Keratinocyte (primary cell): ENCODE measurements around the gene SCEL. TPM values are rescaled to one million over a fixed set of nuclear protein-coding genes. Genes with fewer than 3 reads are reported as not detected.

Source experiments
- DNase-seq: peaks from one replicate; pipeline ENCODE4 v3.0.0-alpha.2; 2011; ENCODE audit warnings: low read depth, missing footprints, low spot score
- FAIRE-seq: peaks from 2 replicates; lab custom pipeline; 2011; peaks lifted over from hg19 to GRCh38; lab: Jason Lieb, UNC
- H2AFZ ChIP-seq: 2 replicates; pipeline ENCODE4 v1.6.0; 2012; ENCODE audit warnings: low read length, control low read depth, inconsistent platforms; ENCODE audit not compliant: control insufficient read depth
- H3K27ac ChIP-seq: 2 replicates; pipeline ENCODE4 v1.5.1; 2011; ENCODE audit warnings: low read length; ENCODE audit not compliant: control insufficient read depth, insufficient read depth
- H3K27me3 ChIP-seq: 3 replicates; pipeline ENCODE4 v1.6.0; 2011; ENCODE audit warnings: low read length; ENCODE audit not compliant: control insufficient read depth, insufficient read depth; ENCODE audit errors: extremely low read depth
- H3K36me3 ChIP-seq, 2 experiments: 2 replicates in 1 of 2; 3 replicates in 1 of 2; pipeline ENCODE4 v1.5.1; 2011; ENCODE audit warnings: low read length in 2 of 2, mild to moderate bottlenecking in 1 of 2; ENCODE audit not compliant: control insufficient read depth in 2 of 2, insufficient read depth in 2 of 2; ENCODE audit errors: extremely low read depth in 1 of 2
- H3K4me1 ChIP-seq: 3 replicates; pipeline ENCODE4 v1.5.1; 2011; ENCODE audit warnings: low read length; ENCODE audit not compliant: control insufficient read depth, insufficient read depth; ENCODE audit errors: extremely low read depth
- H3K4me2 ChIP-seq: 3 replicates; pipeline ENCODE4 v1.6.0; 2011; ENCODE audit warnings: low read depth, low read length; ENCODE audit not compliant: control insufficient read depth, insufficient read depth; ENCODE audit errors: extremely low read depth
- H3K4me3 ChIP-seq, 3 experiments: fragments of 200-600 bp in 1 of 3; sonication (generic) in 1 of 3; 2 replicates in 2 of 3; 3 replicates in 1 of 3; pipeline ENCODE4 v1.5.1; 2011 to 2016; ENCODE audit warnings: low read length in 3 of 3, mild to moderate bottlenecking in 3 of 3, control low read depth in 2 of 3, inconsistent platforms in 1 of 3, low read depth in 1 of 3, mixed read lengths in 1 of 3, mixed run types in 1 of 3, moderate library complexity in 1 of 3; ENCODE audit not compliant: control insufficient read depth in 2 of 3, insufficient read depth in 2 of 3; ENCODE audit errors: extremely low read depth in 1 of 3
- H3K79me2 ChIP-seq: 2 replicates; pipeline ENCODE4 v1.6.0; 2012; ENCODE audit warnings: low read length; ENCODE audit not compliant: control insufficient read depth, insufficient read depth
- H3K9ac ChIP-seq: 3 replicates; pipeline ENCODE4 v1.6.0; 2011; ENCODE audit warnings: low read length; ENCODE audit not compliant: control insufficient read depth, insufficient read depth; ENCODE audit errors: extremely low read depth
- H3K9me1 ChIP-seq: 3 replicates; pipeline ENCODE4 v1.6.0; 2011; ENCODE audit warnings: low read length; ENCODE audit not compliant: control insufficient read depth, insufficient read depth; ENCODE audit errors: extremely low read depth
- H3K9me3 ChIP-seq: 2 replicates; pipeline ENCODE4 v1.5.1; 2012; ENCODE audit warnings: low read depth, low read length; ENCODE audit not compliant: control insufficient read depth
- H4K20me1 ChIP-seq: 3 replicates; pipeline ENCODE4 v1.6.0; 2011; ENCODE audit warnings: low read length; ENCODE audit not compliant: control insufficient read depth, insufficient read depth; ENCODE audit errors: extremely low read depth
- EZH2 ChIP-seq: IDR thresholded peaks from one replicate; pipeline ENCODE4 v1.6.1; 2012; ENCODE audit warnings: inconsistent platforms, mild to moderate bottlenecking, low read length, moderate library complexity
- dilution Hi-C: fragments of 300-500 bp; cut with MboI; formaldehyde crosslinking; loops from one replicate; pipeline ENCODE4 v1.7.0; 2020; ENCODE audit warnings: low sequenced_read_pairs; ENCODE audit not compliant: extremely low pct_ligation_motif_present
- polyA plus RNA-seq, 5 experiments: library from polyadenylated mRNA; depleted of rRNA in 3 of 5; stranded (reverse) in 3 of 5; stranded (forward) in 1 of 5; unstranded in 1 of 5; fragments of >200 nt; gene quantifications; 1 replicate in 1 of 5; 2 replicates in 3 of 5; 3 replicates in 1 of 5; pipeline versions ENCODE4 v1.2.1 to v1.2.3, GENCODE V29; 2011 to 2012; ENCODE audit warnings: missing spikeins in 2 of 5, low read depth in 1 of 5, low replicate concordance in 1 of 5
- TF ChIP-seq, protein P1 (sequence below), 3 experiments: IDR thresholded peaks in 1 of 3; conservative IDR thresholded peaks in 1 of 3; optimal IDR thresholded peaks in 1 of 3; 2 replicates in 2 of 3; 3 replicates in 1 of 3; pipeline versions ENCODE3 to v1.5.1; 2011; ENCODE audit warnings: low read length in 3 of 3, mild to moderate bottlenecking in 3 of 3, moderate library complexity in 2 of 3, control low read depth in 1 of 3, inconsistent platforms in 1 of 3; ENCODE audit not compliant: insufficient read depth in 2 of 3; ENCODE audit errors: extremely low read depth in 1 of 3

Gene SCEL
- polyA plus RNA-seq, 1 donor (not counting 4 experiments of a cell fraction or from before 2014, with no cell fraction given), result 30.5 TPM

DNA sequence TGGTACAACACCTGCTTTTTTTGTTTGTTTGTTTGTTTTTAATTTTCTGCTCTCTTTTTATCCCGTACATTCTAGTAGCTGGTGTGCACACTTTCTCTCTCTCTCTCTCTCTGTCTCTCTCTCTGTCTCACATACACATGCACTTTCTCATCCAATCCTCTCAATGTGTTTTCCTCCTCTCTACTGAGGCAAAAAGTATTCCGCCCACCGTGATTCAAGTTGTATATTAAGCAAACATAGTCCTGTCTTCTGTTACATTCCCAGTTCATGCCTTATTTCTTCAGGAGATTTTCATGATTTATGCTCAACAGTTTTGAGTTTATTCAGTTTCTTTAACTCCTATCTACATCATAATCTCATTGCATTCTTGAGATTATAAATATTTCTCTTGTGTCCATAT, 38.2 kb upstream of the SCEL start:
- Histone ChIP-seq H3K4me2 (no peak overlapping the region), H3K36me3 (no peaks in the 10 kb centered on the region), H3K27me3 (peaks cover 5% of the 10 kb centered on the region), H3K9ac (no peak overlapping the region), H3K79me2 (no peaks in the 10 kb centered on the region), H3K4me1 (no peaks in the 10 kb centered on the region), H4K20me1 (no peaks in the 10 kb centered on the region), H2AFZ (no peak overlapping the region), H3K9me1 (no peaks in the 10 kb centered on the region), H3K27ac (no peak overlapping the region), H3K4me3 (no peak overlapping the region), H3K9me3 (no peaks in the 10 kb centered on the region)
- FAIRE-seq (no peak), DNase-seq (no peak)
- dilution Hi-C loops, result no loop called here
- TF ChIP-seq EZH2, result no peak
- TF ChIP-seq, protein P1, sequence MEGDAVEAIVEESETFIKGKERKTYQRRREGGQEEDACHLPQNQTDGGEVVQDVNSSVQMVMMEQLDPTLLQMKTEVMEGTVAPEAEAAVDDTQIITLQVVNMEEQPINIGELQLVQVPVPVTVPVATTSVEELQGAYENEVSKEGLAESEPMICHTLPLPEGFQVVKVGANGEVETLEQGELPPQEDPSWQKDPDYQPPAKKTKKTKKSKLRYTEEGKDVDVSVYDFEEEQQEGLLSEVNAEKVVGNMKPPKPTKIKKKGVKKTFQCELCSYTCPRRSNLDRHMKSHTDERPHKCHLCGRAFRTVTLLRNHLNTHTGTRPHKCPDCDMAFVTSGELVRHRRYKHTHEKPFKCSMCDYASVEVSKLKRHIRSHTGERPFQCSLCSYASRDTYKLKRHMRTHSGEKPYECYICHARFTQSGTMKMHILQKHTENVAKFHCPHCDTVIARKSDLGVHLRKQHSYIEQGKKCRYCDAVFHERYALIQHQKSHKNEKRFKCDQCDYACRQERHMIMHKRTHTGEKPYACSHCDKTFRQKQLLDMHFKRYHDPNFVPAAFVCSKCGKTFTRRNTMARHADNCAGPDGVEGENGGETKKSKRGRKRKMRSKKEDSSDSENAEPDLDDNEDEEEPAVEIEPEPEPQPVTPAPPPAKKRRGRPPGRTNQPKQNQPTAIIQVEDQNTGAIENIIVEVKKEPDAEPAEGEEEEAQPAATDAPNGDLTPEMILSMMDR (optimal IDR thresholded peaks at IDR 0.05 in 1 of 3, IDR thresholded peaks at IDR 0.05 in 1 of 3, conservative IDR thresholded peaks at IDR 0.05 in 1 of 3; ENCODE audit: extremely low read depth in 1 of 3, insufficient read depth in 2 of 3, low read length in 3 of 3), result no peak

DNA sequence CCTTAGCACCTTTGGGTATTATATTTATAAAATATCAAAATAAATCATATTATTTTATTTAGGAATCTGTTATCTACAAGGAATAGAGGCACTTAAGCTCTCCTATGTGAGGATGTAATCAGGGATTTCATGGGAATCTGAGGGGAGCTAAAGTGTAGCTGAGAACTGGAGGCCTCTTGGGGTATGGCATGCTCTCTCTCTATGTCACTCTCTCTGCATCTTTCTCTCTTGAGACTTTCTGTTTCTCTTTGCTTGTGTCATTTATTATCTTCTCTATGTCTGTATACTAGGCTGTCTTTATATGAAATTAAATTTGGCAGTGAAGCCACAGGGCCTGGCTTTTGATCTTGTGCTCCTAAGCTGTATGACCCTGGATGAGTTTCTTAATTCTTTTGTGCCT, 37.7 kb upstream of the SCEL start:
- H3K9ac ChIP-seq, result no peak overlapping the region
- dilution Hi-C loops, result no loop called here
- no peak for FAIRE-seq

More for the DNA sequence above, 37.7 kb upstream of the SCEL start:
- no peaks in the 10 kb centered on the region for H3K79me2 ChIP-seq
- no peaks in the 10 kb centered on the region for H4K20me1 ChIP-seq
- no peaks in the 10 kb centered on the region for H3K9me1 ChIP-seq
- no peak overlapping the region for H3K4me3 ChIP-seq
- no peak overlapping the region for H3K4me2 ChIP-seq
- H3K36me3 ChIP-seq, result no peaks in the 10 kb centered on the region
- H3K27ac ChIP-seq, result no peak overlapping the region
- H3K4me1 ChIP-seq, result no peaks in the 10 kb centered on the region
- no peaks in the 10 kb centered on the region for H3K9me3 ChIP-seq
- TF ChIP-seq EZH2, result no peak
- TF ChIP-seq, protein P1 (optimal IDR thresholded peaks at IDR 0.05 in 1 of 3, IDR thresholded peaks at IDR 0.05 in 1 of 3, conservative IDR thresholded peaks at IDR 0.05 in 1 of 3; ENCODE audit: extremely low read depth in 1 of 3, insufficient read depth in 2 of 3, low read length in 3 of 3), result no peak
- no peak overlapping the region for H2AFZ ChIP-seq
- H3K27me3 ChIP-seq, result peaks cover 5% of the 10 kb centered on the region
- DNase-seq, result no peak
